Muscle of leg (tissue), 11 donors: ENCODE results near the gene CCDC198. TPM values are rescaled to one million over a fixed set of nuclear protein-coding genes. Genes with fewer than 3 reads are reported as not detected.

ENCODE experiments used
- DNase-seq: peaks from one replicate; pipeline ENCODE4 v3.0.0; 2013
- H3K27ac ChIP-seq: one replicate; pipeline ENCODE4 v1.5.1; 2013; ENCODE audit warnings: mild to moderate bottlenecking, low read length, control low read depth
- H3K27me3 ChIP-seq: one replicate; pipeline ENCODE4 v1.6.1; 2013; ENCODE audit warnings: low read length; ENCODE audit not compliant: control insufficient read depth, insufficient read depth
- H3K36me3 ChIP-seq: one replicate; pipeline ENCODE4 v1.6.1; 2013; ENCODE audit warnings: low read length; ENCODE audit not compliant: control insufficient read depth, insufficient read depth
- H3K4me1 ChIP-seq: one replicate; pipeline ENCODE4 v1.6.1; 2013; ENCODE audit warnings: low read length; ENCODE audit not compliant: control insufficient read depth, insufficient read depth
- H3K4me3 ChIP-seq: one replicate; pipeline ENCODE4 v1.5.1; 2013; ENCODE audit warnings: low read length, control low read depth
- H3K9me3 ChIP-seq: replicated peaks from 2 replicates; pipeline ENCODE4 v1.6.1; 2013; ENCODE audit warnings: low read depth, low read length; ENCODE audit not compliant: control insufficient read depth
- WGBS: methylation state at CpG from one replicate; pipeline ENCODE4 v1.1.5; 2013; ENCODE audit warnings: missing lambda C conversion rate; ENCODE audit not compliant: insufficient coverage; 5-methylcytosine and 5-hydroxymethylcytosine counted together
- polyA plus RNA-seq, 8 donors: library from polyadenylated mRNA; unstranded; fragments of 120-200 nt; gene quantifications; one replicate each; pipeline versions ENCODE4 v1.2.1 to v1.2.3, GENCODE V29; 2013; ENCODE audit warnings: inconsistent platforms in 1 of 8, low replicate concordance in 1 of 8; ENCODE audit not compliant: insufficient read length in 8 of 8, insufficient read depth in 1 of 8
- total RNA-seq: library from RNA; stranded (reverse); fragments of 120-200 nt; gene quantifications from one replicate; pipeline ENCODE4 v1.2.4, GENCODE V29; 2013

The CCDC198 gene
- total and polyA plus RNA-seq, 9 donors, result 0.14 to 5.1 (median 0.40) TPM; not detected in 4

GRCh38 chr14:57470909-57471308, 22.7 kb downstream of the CCDC198 start:
- Histone ChIP-seq H3K27me3 (no peaks in the 10 kb centered on the region), H3K9me3 (no peaks in the 10 kb centered on the region), H3K4me3 (no peak overlapping the region), H3K36me3 (no peaks in the 10 kb centered on the region), H3K27ac (no peak overlapping the region), H3K4me1 (no peaks in the 10 kb centered on the region)
- WGBS, result no CpG with 5 or more reads among the region's 1 CpG
- no peak for DNase-seq

- no peak for DNase-seq
- H3K27ac ChIP-seq, result no peak overlapping the region
- H3K4me1 ChIP-seq, result no peaks in the 10 kb centered on the region
- no peaks in the 10 kb centered on the region for H3K27me3 ChIP-seq
- no peak overlapping the region for H3K4me3 ChIP-seq
- 81% methylated on average over 2 of the region's 6 CpGs for WGBS
- no peaks in the 10 kb centered on the region for H3K9me3 ChIP-seq
- H3K36me3 ChIP-seq, result no peaks in the 10 kb centered on the region
Measured at GRCh38 chr14:57464008-57464730, 29.5 kb downstream of the CCDC198 start.

DNA sequence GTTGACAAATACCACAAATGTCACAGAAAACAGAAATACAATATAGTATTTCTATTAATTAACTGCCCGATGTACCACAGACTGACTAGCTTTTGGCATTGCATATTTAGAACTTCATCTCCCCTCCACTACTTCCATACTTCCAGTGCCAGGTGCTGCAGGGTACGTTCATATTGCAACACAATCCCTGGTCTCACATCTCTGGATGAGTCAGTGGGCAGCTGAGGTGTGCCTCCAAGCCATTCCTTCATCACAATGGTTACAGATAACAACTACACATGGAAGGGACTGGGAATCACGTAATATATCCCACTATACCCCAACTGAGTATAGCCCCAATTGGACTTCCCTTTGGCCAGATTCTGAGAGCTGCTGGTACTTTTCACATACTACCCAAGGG, 31.1 kb downstream of the CCDC198 start:
- Histone ChIP-seq H3K9me3 (no peaks in the 10 kb centered on the region), H3K27me3 (no peaks in the 10 kb centered on the region), H3K4me3 (no peak overlapping the region), H3K27ac (no peak overlapping the region), H3K36me3 (no peaks in the 10 kb centered on the region), H3K4me1 (no peaks in the 10 kb centered on the region)
- no peak for DNase-seq
- 100% methylated on average over 2 of the region's 3 CpGs for WGBS

- no peaks in the 10 kb centered on the region for H3K9me3 ChIP-seq
- no peaks in the 10 kb centered on the region for H3K4me1 ChIP-seq
- DNase-seq, result no peak
- no peaks in the 10 kb centered on the region for H3K36me3 ChIP-seq
- H3K4me3 ChIP-seq, result no peak overlapping the region
- H3K27me3 ChIP-seq, result no peaks in the 10 kb centered on the region
- no peak overlapping the region for H3K27ac ChIP-seq
- 82% methylated on average over 3 of the region's 5 CpGs for WGBS
Measured at GRCh38 chr14:57461777-57462320, 31.8 kb downstream of the CCDC198 start.

GRCh38 chr14:57435923-57436322, 57.7 kb downstream of the CCDC198 start:
- Histone ChIP-seq H3K36me3 (no peaks in the 10 kb centered on the region), H3K4me1 (no peaks in the 10 kb centered on the region), H3K27me3 (no peaks in the 10 kb centered on the region), H3K27ac (no peak overlapping the region), H3K9me3 (no peaks in the 10 kb centered on the region), H3K4me3 (no peak overlapping the region)
- no peak for DNase-seq

GRCh38 chr14:57420986-57421385, 72.7 kb downstream of the CCDC198 start:
- no peaks in the 10 kb centered on the region for H3K9me3 ChIP-seq
- H3K4me1 ChIP-seq, result no peaks in the 10 kb centered on the region
- WGBS, result 67% methylated on average over 2 of the region's 3 CpGs
- DNase-seq, result no peak
- H3K4me3 ChIP-seq, result no peak overlapping the region
- no peaks in the 10 kb centered on the region for H3K27me3 ChIP-seq
- H3K27ac ChIP-seq, result no peak overlapping the region
- H3K36me3 ChIP-seq, result no peaks in the 10 kb centered on the region

- Histone ChIP-seq H3K4me3 (no peak overlapping the region), H3K27ac (no peak overlapping the region), H3K36me3 (no peaks in the 10 kb centered on the region), H3K9me3 (no peaks in the 10 kb centered on the region), H3K4me1 (no peaks in the 10 kb centered on the region), H3K27me3 (no peaks in the 10 kb centered on the region)
- 43% methylated on average over 2 of the region's 4 CpGs for WGBS
- no peak for DNase-seq
Measured at GRCh38 chr14:57420033-57420432, 73.6 kb downstream of the CCDC198 start.

Other genes starting within 250 kb of the CCDC198 start
- 51.2 TPM for gene EXOC5, start 225.0 kb downstream of the CCDC198 start, total RNA-seq
- 10 to 100 TPM; 37.8 to 64.7 (median 58.1) TPM for gene EXOC5, start 225.0 kb downstream of the CCDC198 start, polyA plus RNA-seq
- gene AP5M1, start 224.9 kb downstream of the CCDC198 start, total RNA-seq, result 22.9 TPM
- 10 to 100 TPM; 25.7 to 36.1 (median 32.2) TPM for gene AP5M1, start 224.9 kb downstream of the CCDC198 start, polyA plus RNA-seq
- 19.0 TPM for gene NAA30, start 103.3 kb downstream of the CCDC198 start, total RNA-seq
- 10 to 100 TPM; 15.8 to 25.0 (median 22.4) TPM for gene NAA30, start 103.3 kb downstream of the CCDC198 start, polyA plus RNA-seq